Measurements from ENCODE around the gene TESMIN.

TESMIN gene

GRCh38 chr11:68698993-68699392 is 52.3 kb downstream of the TESMIN start:
- no peaks in the 10 kb centered on the region for H3K36me3 ChIP-seq
- H4K20me1 ChIP-seq = no peaks in the 10 kb centered on the region
- no peaks in the 10 kb centered on the region for H3K4me1 ChIP-seq
- H3K4me3 ChIP-seq = no peak overlapping the region
- H3K9ac ChIP-seq = no peak overlapping the region
- peaks cover 36% of the 10 kb centered on the region for H3K9me3 ChIP-seq
- H3K27ac ChIP-seq = no peak overlapping the region
- H3K4me2 ChIP-seq = no peak overlapping the region
- no peak for TF ChIP-seq Cebpa-rat (IDR thresholded peaks at IDR 0.05)
- H3K27me3 ChIP-seq = no peaks in the 10 kb centered on the region

GRCh38 chr11:68695531-68695930 is 55.8 kb downstream of the TESMIN start:
- H3K27ac ChIP-seq = no peak overlapping the region
- TF ChIP-seq Cebpa-rat (IDR thresholded peaks at IDR 0.05) = no peak
- H3K9me3 ChIP-seq = peaks cover 36% of the 10 kb centered on the region
- H3K27me3 ChIP-seq = no peaks in the 10 kb centered on the region
- H3K4me2 ChIP-seq = no peak overlapping the region
- peaks cover 8% of the 10 kb centered on the region for H3K4me1 ChIP-seq
- H3K36me3 ChIP-seq = no peaks in the 10 kb centered on the region
- no peaks in the 10 kb centered on the region for H4K20me1 ChIP-seq
- no peak overlapping the region for H3K4me3 ChIP-seq
- H3K9ac ChIP-seq = no peak overlapping the region

- no peak overlapping the region for H3K9ac ChIP-seq
- peaks cover 13% of the 10 kb centered on the region for H3K4me1 ChIP-seq
- no peak for TF ChIP-seq Cebpa-rat (IDR thresholded peaks at IDR 0.05)
- no peaks in the 10 kb centered on the region for H4K20me1 ChIP-seq
- H3K9me3 ChIP-seq = peaks cover 34% of the 10 kb centered on the region
- H3K27me3 ChIP-seq = peaks cover 4% of the 10 kb centered on the region; the same call in 1 of the 2 replicates
- H3K4me3 ChIP-seq = no peak overlapping the region
- H3K27ac ChIP-seq = no peak overlapping the region
- no peak overlapping the region for H3K4me2 ChIP-seq
- H3K36me3 ChIP-seq = no peaks in the 10 kb centered on the region
Observed at GRCh38 chr11:68694431-68695297, 56.7 kb downstream of the TESMIN start.

GRCh38 chr11:68693484-68693882 is 57.8 kb downstream of the TESMIN start:
- Histone ChIP-seq H3K4me2 (no peak overlapping the region), H3K4me3 (no peak overlapping the region), H3K9me3 (peaks cover 23% of the 10 kb centered on the region), H4K20me1 (no peaks in the 10 kb centered on the region), H3K27ac (no peak overlapping the region), H3K9ac (no peak overlapping the region), H3K36me3 (no peaks in the 10 kb centered on the region), H3K27me3 (peaks cover 4% of the 10 kb centered on the region; the same call in 1 of the 2 replicates), H3K4me1 (peaks cover 13% of the 10 kb centered on the region)
- TF ChIP-seq Cebpa-rat (IDR thresholded peaks at IDR 0.05) = no peak

- H3K27ac ChIP-seq = no peak overlapping the region
- H3K4me3 ChIP-seq = no peak overlapping the region
- no peak for TF ChIP-seq Cebpa-rat (IDR thresholded peaks at IDR 0.05)
- H3K9ac ChIP-seq = no peak overlapping the region
- H3K4me1 ChIP-seq = peaks cover 13% of the 10 kb centered on the region
- peaks cover 23% of the 10 kb centered on the region for H3K9me3 ChIP-seq
- H4K20me1 ChIP-seq = no peaks in the 10 kb centered on the region
- H3K27me3 ChIP-seq = peaks cover 4% of the 10 kb centered on the region; the same call in 1 of the 2 replicates
- no peaks in the 10 kb centered on the region for H3K36me3 ChIP-seq
- no peak overlapping the region for H3K4me2 ChIP-seq
Observed at GRCh38 chr11:68692871-68693483, 58.3 kb downstream of the TESMIN start.

GRCh38 chr11:68692115-68692514 is 59.2 kb downstream of the TESMIN start:
- TF ChIP-seq Cebpa-rat (IDR thresholded peaks at IDR 0.05) = no peak
- no peaks in the 10 kb centered on the region for H4K20me1 ChIP-seq
- H3K4me3 ChIP-seq = no peak overlapping the region
- H3K9ac ChIP-seq = no peak overlapping the region
- H3K27ac ChIP-seq = no peak overlapping the region
- no peak overlapping the region for H3K4me2 ChIP-seq
- H3K4me1 ChIP-seq = peaks cover 13% of the 10 kb centered on the region
- peaks cover 8% of the 10 kb centered on the region for H3K27me3 ChIP-seq
- peaks cover 23% of the 10 kb centered on the region for H3K9me3 ChIP-seq
- no peaks in the 10 kb centered on the region for H3K36me3 ChIP-seq

GRCh38 chr11:68691402-68691784 is 59.9 kb downstream of the TESMIN start:
- no peak overlapping the region for H3K4me3 ChIP-seq
- peaks cover 18% of the 10 kb centered on the region for H3K9me3 ChIP-seq
- no peaks in the 10 kb centered on the region for H3K36me3 ChIP-seq
- peaks cover 3% of the 10 kb centered on the region; the same call in 1 of the 2 replicates for H4K20me1 ChIP-seq
- no peak overlapping the region for H3K9ac ChIP-seq
- TF ChIP-seq Cebpa-rat (IDR thresholded peaks at IDR 0.05) = no peak
- H3K4me1 ChIP-seq = peaks cover 13% of the 10 kb centered on the region
- H3K4me2 ChIP-seq = peak overlapping the region; percentile 42; the same call in 1 of the 2 replicates
- H3K27me3 ChIP-seq = peaks cover 15% of the 10 kb centered on the region
- H3K27ac ChIP-seq = no peak overlapping the region

- Histone ChIP-seq H3K27me3 (peaks cover 21% of the 10 kb centered on the region), H3K36me3 (no peaks in the 10 kb centered on the region), H3K4me3 (no peak overlapping the region), H3K9ac (no peak overlapping the region), H3K4me1 (peaks cover 13% of the 10 kb centered on the region), H3K27ac (no peak overlapping the region), H3K4me2 (peak overlapping the region; percentile 42), H4K20me1 (peaks cover 9% of the 10 kb centered on the region; the same call in 1 of the 2 replicates), H3K9me3 (peaks cover 13% of the 10 kb centered on the region)
- no peak for TF ChIP-seq Cebpa-rat (IDR thresholded peaks at IDR 0.05)
Observed at GRCh38 chr11:68690671-68691401, 60.5 kb downstream of the TESMIN start.

GRCh38 chr11:68689737-68690625 is 61.3 kb downstream of the TESMIN start:
- no peak overlapping the region for H3K27ac ChIP-seq
- peaks cover 29% of the 10 kb centered on the region for H3K27me3 ChIP-seq
- no peak overlapping the region for H3K4me3 ChIP-seq
- peaks cover 13% of the 10 kb centered on the region for H3K4me1 ChIP-seq
- peak overlapping the region; percentile 42 for H3K4me2 ChIP-seq
- H3K9me3 ChIP-seq = peaks cover 4% of the 10 kb centered on the region
- no peak overlapping the region for H3K9ac ChIP-seq
- H3K36me3 ChIP-seq = no peaks in the 10 kb centered on the region
- peaks cover 17% of the 10 kb centered on the region; the same call in 1 of the 2 replicates for H4K20me1 ChIP-seq
- TF ChIP-seq Cebpa-rat (IDR thresholded peaks at IDR 0.05) = no peak

Data from BLaER1 (cell line).